SHP77 treated with DMSO at 0.1 percent for 48 hours (cell line): Measurements from ENCODE around the gene STYXL2.

Experiments
- DNase-seq: peaks from one replicate; lab custom pipeline; 2025; lab: John Stamatoyannopoulos, UW

The STYXL2 gene

GRCh38 chr1:167110586-167110985, 16.7 kb downstream of the STYXL2 start:
- no peak for DNase-seq

- DNase-seq, result no peak
These were observed 18.2 kb downstream of the STYXL2 start for GRCh38 chr1:167111868-167112709.

GRCh38 chr1:167114725-167115124, 20.9 kb downstream of the STYXL2 start:
- DNase-seq, result no peak

GRCh38 chr1:167115655-167116054, 21.8 kb downstream of the STYXL2 start:
- DNase-seq, result no peak

- no peak for DNase-seq
These were observed 22.3 kb downstream of the STYXL2 start for GRCh38 chr1:167116174-167116573.

GRCh38 chr1:167117225-167117624, 23.4 kb downstream of the STYXL2 start:
- no peak for DNase-seq

- DNase-seq, result no peak
These were observed 24.3 kb downstream of the STYXL2 start for GRCh38 chr1:167118188-167118587.

- DNase-seq, result no peak
These were observed 25.8 kb downstream of the STYXL2 start for GRCh38 chr1:167119696-167120095.

GRCh38 chr1:167120899-167121298, 27.0 kb downstream of the STYXL2 start:
- no peak for DNase-seq

GRCh38 chr1:167121375-167122120, 27.7 kb downstream of the STYXL2 start:
- no peak for DNase-seq

GRCh38 chr1:167122121-167122480, 28.2 kb downstream of the STYXL2 start:
- no peak for DNase-seq

GRCh38 chr1:167122568-167122967, 28.7 kb downstream of the STYXL2 start:
- no peak for DNase-seq

- no peak for DNase-seq
These were observed 32.4 kb downstream of the STYXL2 start for GRCh38 chr1:167126317-167126716.

GRCh38 chr1:167126811-167127210, 32.9 kb downstream of the STYXL2 start:
- no peak for DNase-seq

GRCh38 chr1:167127236-167127635, 33.4 kb downstream of the STYXL2 start:
- no peak for DNase-seq

- no peak for DNase-seq
These were observed 33.8 kb downstream of the STYXL2 start for GRCh38 chr1:167127661-167128060.

- DNase-seq, result no peak
These were observed 34.7 kb downstream of the STYXL2 start for GRCh38 chr1:167128261-167129227.

GRCh38 chr1:167130829-167131510, 37.1 kb downstream of the STYXL2 start:
- no peak for DNase-seq

- no peak for DNase-seq
These were observed 38.6 kb downstream of the STYXL2 start for GRCh38 chr1:167132301-167133010.

- DNase-seq, result no peak
These were observed 41.5 kb downstream of the STYXL2 start for GRCh38 chr1:167135281-167135840.

GRCh38 chr1:167136191-167136614, 42.3 kb downstream of the STYXL2 start:
- DNase-seq, result no peak
